Fibroblast of mammary gland (primary cell): ENCODE data around the gene NMRK1.

Experiments
- DNase-seq: peaks from one replicate; pipeline ENCODE4 v3.0.0-alpha.2; 2010; ENCODE audit warnings: low read depth
- H3K4me3 ChIP-seq: 2 replicates; pipeline ENCODE4 v1.5.1; 2011; ENCODE audit warnings: low read depth, mild to moderate bottlenecking, low read length, moderate library complexity; ENCODE audit not compliant: control insufficient read depth
- TF ChIP-seq, protein P1 (sequence below): conservative IDR thresholded peaks from 2 replicates; pipeline ENCODE4 v1.5.1; 2011; ENCODE audit warnings: low read depth, low read length, inconsistent platforms; ENCODE audit not compliant: control insufficient read depth, insufficient read depth

NMRK1 gene

GRCh38 chr9:75104607-75105006, 16.7 kb upstream of the NMRK1 start:
- TF ChIP-seq, protein P1, sequence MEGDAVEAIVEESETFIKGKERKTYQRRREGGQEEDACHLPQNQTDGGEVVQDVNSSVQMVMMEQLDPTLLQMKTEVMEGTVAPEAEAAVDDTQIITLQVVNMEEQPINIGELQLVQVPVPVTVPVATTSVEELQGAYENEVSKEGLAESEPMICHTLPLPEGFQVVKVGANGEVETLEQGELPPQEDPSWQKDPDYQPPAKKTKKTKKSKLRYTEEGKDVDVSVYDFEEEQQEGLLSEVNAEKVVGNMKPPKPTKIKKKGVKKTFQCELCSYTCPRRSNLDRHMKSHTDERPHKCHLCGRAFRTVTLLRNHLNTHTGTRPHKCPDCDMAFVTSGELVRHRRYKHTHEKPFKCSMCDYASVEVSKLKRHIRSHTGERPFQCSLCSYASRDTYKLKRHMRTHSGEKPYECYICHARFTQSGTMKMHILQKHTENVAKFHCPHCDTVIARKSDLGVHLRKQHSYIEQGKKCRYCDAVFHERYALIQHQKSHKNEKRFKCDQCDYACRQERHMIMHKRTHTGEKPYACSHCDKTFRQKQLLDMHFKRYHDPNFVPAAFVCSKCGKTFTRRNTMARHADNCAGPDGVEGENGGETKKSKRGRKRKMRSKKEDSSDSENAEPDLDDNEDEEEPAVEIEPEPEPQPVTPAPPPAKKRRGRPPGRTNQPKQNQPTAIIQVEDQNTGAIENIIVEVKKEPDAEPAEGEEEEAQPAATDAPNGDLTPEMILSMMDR: no peak

GRCh38 chr9:75102177-75102790, 14.3 kb upstream of the NMRK1 start:
- no peak for DNase-seq
- TF ChIP-seq, protein P1: no peak
- H3K4me3 ChIP-seq: no peak overlapping the region

More at GRCh38 chr9:75104607-75105006, 16.7 kb upstream of the NMRK1 start:
- DNase-seq: no peak
- H3K4me3 ChIP-seq: no peak overlapping the region

DNA sequence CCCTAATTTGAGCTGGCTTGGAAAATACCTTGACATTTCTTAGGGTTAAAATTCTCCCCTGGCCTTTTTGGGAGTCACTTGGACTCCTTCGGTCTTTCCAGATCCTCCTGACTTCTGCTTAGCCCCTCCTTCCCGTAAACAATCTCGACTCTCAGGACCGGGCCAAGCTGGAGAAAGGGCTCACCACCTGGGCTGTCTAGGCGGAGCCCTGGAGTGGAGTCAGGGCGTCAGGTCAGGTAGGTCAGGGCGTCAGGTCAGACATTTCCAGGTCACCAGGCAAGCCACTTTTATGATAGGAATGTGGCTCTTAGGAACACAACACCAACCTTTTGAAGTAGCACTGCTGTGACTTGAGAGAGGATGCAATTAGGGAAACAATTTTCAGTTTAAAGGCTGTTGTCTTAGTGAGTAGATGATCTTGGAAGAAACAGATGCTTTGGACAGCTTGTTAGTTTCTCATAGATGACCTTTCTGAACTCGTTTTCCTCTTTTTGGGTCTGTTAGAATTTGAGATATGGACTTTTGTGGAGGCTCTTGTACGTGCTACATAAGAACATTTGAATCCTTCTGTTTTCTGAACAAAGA, 13.1 kb upstream of the NMRK1 start:
- TF ChIP-seq, protein P1: no peak
- no peak for DNase-seq
- H3K4me3 ChIP-seq: no peak overlapping the region

DNA sequence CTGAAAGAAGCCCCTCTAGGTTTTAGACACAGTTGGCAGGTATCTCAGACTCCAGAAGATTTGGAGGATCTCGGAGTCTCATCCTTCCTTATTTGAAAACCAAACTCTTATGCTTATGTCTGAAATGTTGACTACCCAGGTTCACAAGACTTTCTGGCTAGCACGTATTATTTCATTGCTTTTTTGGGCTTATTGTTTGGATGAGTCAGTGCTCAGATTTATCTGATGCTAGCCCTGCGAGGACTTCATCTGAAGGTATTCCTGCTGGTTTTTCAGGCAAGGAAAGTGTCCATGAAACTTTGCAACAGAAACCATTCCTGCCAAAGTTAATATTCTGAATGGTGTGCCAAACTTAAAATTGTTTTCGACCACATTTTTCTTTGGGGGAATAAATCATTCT, 8.8 kb upstream of the NMRK1 start:
- DNase-seq: peak; percentile 31
- H3K4me3 ChIP-seq: no peak overlapping the region
- TF ChIP-seq, protein P1: no peak

GRCh38 chr9:75092766-75093165, 4.8 kb upstream of the NMRK1 start:
- TF ChIP-seq, protein P1: no peak
- H3K4me3 ChIP-seq: no peak overlapping the region
- no peak for DNase-seq

DNA sequence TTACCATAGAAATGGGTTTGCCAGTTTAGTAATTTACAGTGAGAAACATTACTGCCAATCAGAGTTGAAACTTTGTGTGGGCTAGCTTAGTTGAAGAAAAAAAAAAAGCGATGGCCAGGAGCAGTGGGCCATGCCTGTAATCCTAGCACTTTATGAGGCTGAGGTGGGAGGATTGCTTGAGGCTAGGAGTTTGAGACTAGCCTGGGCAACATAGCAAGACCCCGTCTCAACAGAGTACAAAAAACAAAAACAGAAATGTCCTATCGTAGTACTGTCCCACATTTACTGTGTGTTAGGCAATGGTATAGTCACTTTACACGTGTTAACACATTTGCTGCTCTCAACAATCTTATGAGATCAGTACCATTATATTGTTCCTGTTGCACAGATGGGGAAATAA, 2.6 kb upstream of the NMRK1 start:
- DNase-seq: no peak
- H3K4me3 ChIP-seq: no peak overlapping the region
- TF ChIP-seq, protein P1: no peak
